ENCODE results near the gene LCA5L.

LCA5L gene

GRCh38 chr21:39468559-39468958 is 23.0 kb upstream of the LCA5L start:
- Histone ChIP-seq H3K27ac (ENCODE audit: low read depth, low read length) (no peak overlapping the region), H3K4me3 (ENCODE audit: insufficient read depth, low read length, poor library complexity, severe bottlenecking) (no peak overlapping the region), H3K9ac (ENCODE audit: low read length) (no peak overlapping the region), H3K9me2 (replicated peaks; ENCODE audit: insufficient read depth, low read length) (no peaks in the 10 kb centered on the region), H4K20me1 (ENCODE audit: low read depth, low read length) (no peaks in the 10 kb centered on the region), H3K27me3 (ENCODE audit: low read length) (no peaks in the 10 kb centered on the region), H2AFZ (ENCODE audit: low read depth, low read length, severe bottlenecking) (no peak overlapping the region), H3F3A (ENCODE audit: insufficient read depth) (no peaks in the 10 kb centered on the region), H3K36me3 (ENCODE audit: low read length) (no peaks in the 10 kb centered on the region), H3K4me2 (ENCODE audit: low read depth, low read length, poor library complexity, severe bottlenecking) (no peak overlapping the region), H3K9me3 (ENCODE audit: insufficient read depth, low read length) (no peaks in the 10 kb centered on the region), H3K79me2 (ENCODE audit: insufficient read depth, low read length) (no peaks in the 10 kb centered on the region)
- TF ChIP-seq CTCF (IDR thresholded peaks at IDR 0.05; ENCODE audit: insufficient read depth, low read length, poor library complexity, severe bottlenecking) (no peak), EZH2phosphoT487 (conservative IDR thresholded peaks at IDR 0.05; ENCODE audit: low read length) (no peak)

- H3K4me2 ChIP-seq (ENCODE audit: low read depth, low read length, poor library complexity, severe bottlenecking) = no peak overlapping the region
- no peaks in the 10 kb centered on the region for H3F3A ChIP-seq (ENCODE audit: insufficient read depth)
- TF ChIP-seq EZH2phosphoT487 (conservative IDR thresholded peaks at IDR 0.05; ENCODE audit: low read length) = no peak
- no peak for TF ChIP-seq CTCF (IDR thresholded peaks at IDR 0.05; ENCODE audit: insufficient read depth, low read length, poor library complexity, severe bottlenecking)
- no peaks in the 10 kb centered on the region for H3K9me2 ChIP-seq (replicated peaks; ENCODE audit: insufficient read depth, low read length)
- H3K9me3 ChIP-seq (ENCODE audit: insufficient read depth, low read length) = no peaks in the 10 kb centered on the region
- no peaks in the 10 kb centered on the region for H3K36me3 ChIP-seq (ENCODE audit: low read length)
- H2AFZ ChIP-seq (ENCODE audit: low read depth, low read length, severe bottlenecking) = no peak overlapping the region
- H3K27me3 ChIP-seq (ENCODE audit: low read length) = no peaks in the 10 kb centered on the region
- H3K9ac ChIP-seq (ENCODE audit: low read length) = no peak overlapping the region
- H4K20me1 ChIP-seq (ENCODE audit: low read depth, low read length) = no peaks in the 10 kb centered on the region
- H3K27ac ChIP-seq (ENCODE audit: low read depth, low read length) = no peak overlapping the region
- no peaks in the 10 kb centered on the region for H3K79me2 ChIP-seq (ENCODE audit: insufficient read depth, low read length)
- no peak overlapping the region for H3K4me3 ChIP-seq (ENCODE audit: insufficient read depth, low read length, poor library complexity, severe bottlenecking)
These were observed 22.2 kb upstream of the LCA5L start for GRCh38 chr21:39467746-39468145.

- no peak for TF ChIP-seq EZH2phosphoT487 (conservative IDR thresholded peaks at IDR 0.05; ENCODE audit: low read length)
- TF ChIP-seq CTCF (IDR thresholded peaks at IDR 0.05; ENCODE audit: insufficient read depth, low read length, poor library complexity, severe bottlenecking) = no peak
- H3K4me3 ChIP-seq (ENCODE audit: insufficient read depth, low read length, poor library complexity, severe bottlenecking) = no peak overlapping the region
These were observed 21.0 kb upstream of the LCA5L start for GRCh38 chr21:39466584-39466983.

More at GRCh38 chr21:39466584-39466983, 21.0 kb upstream of the LCA5L start:
- H3K27me3 ChIP-seq (ENCODE audit: low read length) = no peaks in the 10 kb centered on the region
- no peak overlapping the region for H3K27ac ChIP-seq (ENCODE audit: low read depth, low read length)
- H3K9me3 ChIP-seq (ENCODE audit: insufficient read depth, low read length) = no peaks in the 10 kb centered on the region
- no peaks in the 10 kb centered on the region for H3K79me2 ChIP-seq (ENCODE audit: insufficient read depth, low read length)
- no peaks in the 10 kb centered on the region for H3K9me2 ChIP-seq (replicated peaks; ENCODE audit: insufficient read depth, low read length)
- H3K9ac ChIP-seq (ENCODE audit: low read length) = no peak overlapping the region
- H3F3A ChIP-seq (ENCODE audit: insufficient read depth) = no peaks in the 10 kb centered on the region
- no peaks in the 10 kb centered on the region for H3K36me3 ChIP-seq (ENCODE audit: low read length)
- no peak overlapping the region for H3K4me2 ChIP-seq (ENCODE audit: low read depth, low read length, poor library complexity, severe bottlenecking)
- no peak overlapping the region for H2AFZ ChIP-seq (ENCODE audit: low read depth, low read length, severe bottlenecking)
- H4K20me1 ChIP-seq (ENCODE audit: low read depth, low read length) = no peaks in the 10 kb centered on the region

Data from SU-DHL-6 (cell line).